Motor neuron (in vitro differentiated cells): Measurements from ENCODE around the gene CATSPERD. TPM values are rescaled to one million over a fixed set of nuclear protein-coding genes. Genes with fewer than 3 reads are reported as not detected.

ENCODE experiments used
- ATAC-seq, 8 experiments: fragments of 200-7000 bp; cut with Tn5 transposase; replicated peaks in 6 of 8; 2 replicates each; pipeline ENCODE4 v1.8.0; 2021; ENCODE audit warnings: mild to moderate bottlenecking in 8 of 8, moderate library complexity in 8 of 8
- H3K27ac ChIP-seq, 2 donors: fragments of 250-450 bp; sonication (Bioruptor Pico); 2 replicates each; pipeline ENCODE4 v1.9.0; 2021; ENCODE audit warnings: antibody characterized with exemption in 2 of 2, mild to moderate bottlenecking in 2 of 2, moderate library complexity in 1 of 2
- H3K4me1 ChIP-seq, 2 donors: fragments of 250-450 bp; sonication (Bioruptor Pico); replicated peaks in 1 of 2; 2 replicates each; pipeline ENCODE4 v1.6.1; 2021; ENCODE audit warnings: antibody characterized with exemption in 2 of 2, mild to moderate bottlenecking in 2 of 2, moderate library complexity in 1 of 2
- H3K4me3 ChIP-seq, 5 donors: fragments of 250-450 bp; sonication (Bioruptor Pico); 2 replicates each; pipeline ENCODE4 v1.9.0; 2021; ENCODE audit warnings: antibody characterized with exemption in 5 of 5, mild to moderate bottlenecking in 5 of 5, moderate library complexity in 4 of 5
- WGBS, 10 experiments: fragments of 450-650 bp; shearing (Covaris generic); methylation state at CpG; one replicate each; pipeline ENCODE4 v1.0.0; 2022; 5-methylcytosine and 5-hydroxymethylcytosine counted together
- in situ Hi-C, 9 experiments: fragments of 400-800 bp; cut with MboI; loops; one replicate each; pipeline ENCODE4 v1.15.0; 2021; ENCODE audit warnings: low sequenced_read_pairs in 9 of 9, low pct_unique_long_range_greater_than_20kb in 2 of 9; ENCODE audit not compliant: unreplicated experiment in 9 of 9
- total RNA-seq, 8 experiments: library from RNA; unstranded; fragments of 300-600 nt; gene quantifications; 2 replicates each; pipeline versions ENCODE4 v1.2.3 to v1.2.4, GENCODE V29; 2022

Gene CATSPERD
- total RNA-seq, 8 experiments from 2014 or later: 0.05 TPM; not detected in 7

DNA sequence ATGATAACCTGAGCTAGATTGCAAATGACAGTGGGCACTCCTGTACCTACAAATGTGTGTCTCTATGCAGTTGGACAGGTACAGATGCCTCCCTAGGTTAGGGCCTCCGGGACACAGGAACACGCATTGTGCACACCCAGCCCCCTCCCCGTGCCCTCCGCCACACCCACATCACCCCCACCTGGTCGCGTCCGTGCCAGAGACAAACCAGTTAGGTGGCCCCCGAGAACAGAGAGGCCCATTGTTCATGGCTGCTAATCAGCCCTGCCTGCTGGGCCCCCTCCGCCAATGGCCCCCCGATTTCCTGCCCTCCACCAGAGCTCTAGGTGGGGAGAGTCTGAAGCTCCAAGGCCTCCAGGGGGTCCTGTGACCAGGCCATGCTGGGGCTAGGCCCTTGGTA is 98.2 kb downstream of the CATSPERD start:
- in situ Hi-C loops: loop anchor here in 1 of 9 experiments (25.0 kb wide), 1 partner anchor 194 kb away; no protein-coding TSS in a partner anchor
- 67 to 80% methylated on average over 1 of the region's 10 CpGs; no CpG with 5 or more reads in 8 of the 10 experiments for WGBS, 10 experiments
- Histone ChIP-seq H3K4me3 (no peak overlapping the region), H3K27ac (no peak overlapping the region), H3K4me1 (no peaks in the 10 kb centered on the region)
- peak in 3 of 8 experiments; percentile 16 to 20 (median 16) for ATAC-seq

DNA sequence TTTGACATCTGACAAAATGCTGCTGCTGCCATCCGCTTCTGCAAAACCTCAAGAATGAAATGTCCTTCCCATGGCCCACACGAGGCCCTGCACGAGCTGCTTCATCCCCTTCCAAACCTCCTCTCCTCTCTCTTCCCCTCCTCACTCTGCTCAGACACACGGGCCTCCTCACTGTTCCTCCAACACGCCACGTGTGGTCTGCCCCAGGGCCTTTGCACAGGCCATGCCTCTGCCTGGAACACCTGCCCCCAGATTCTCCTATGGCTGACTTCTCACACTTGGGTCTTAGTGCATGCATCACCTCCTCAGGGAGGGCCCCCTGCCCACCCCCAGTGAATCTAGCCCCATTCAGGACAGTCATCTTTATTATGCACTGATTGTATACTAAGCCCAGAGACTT is 100.3 kb downstream of the CATSPERD start:
- Histone ChIP-seq H3K27ac (no peak overlapping the region), H3K4me3 (no peak overlapping the region), H3K4me1 (no peaks in the 10 kb centered on the region)
- WGBS, 10 experiments: 20 to 100% (median 68%) methylated on average over 1 to 5 of the region's 6 CpGs; no CpG with 5 or more reads in 2 of the 10 experiments
- in situ Hi-C loops: loop anchor here in 1 of 9 experiments (25.0 kb wide), 1 partner anchor 192 kb away; no protein-coding TSS in a partner anchor
- ATAC-seq: no peak

DNA sequence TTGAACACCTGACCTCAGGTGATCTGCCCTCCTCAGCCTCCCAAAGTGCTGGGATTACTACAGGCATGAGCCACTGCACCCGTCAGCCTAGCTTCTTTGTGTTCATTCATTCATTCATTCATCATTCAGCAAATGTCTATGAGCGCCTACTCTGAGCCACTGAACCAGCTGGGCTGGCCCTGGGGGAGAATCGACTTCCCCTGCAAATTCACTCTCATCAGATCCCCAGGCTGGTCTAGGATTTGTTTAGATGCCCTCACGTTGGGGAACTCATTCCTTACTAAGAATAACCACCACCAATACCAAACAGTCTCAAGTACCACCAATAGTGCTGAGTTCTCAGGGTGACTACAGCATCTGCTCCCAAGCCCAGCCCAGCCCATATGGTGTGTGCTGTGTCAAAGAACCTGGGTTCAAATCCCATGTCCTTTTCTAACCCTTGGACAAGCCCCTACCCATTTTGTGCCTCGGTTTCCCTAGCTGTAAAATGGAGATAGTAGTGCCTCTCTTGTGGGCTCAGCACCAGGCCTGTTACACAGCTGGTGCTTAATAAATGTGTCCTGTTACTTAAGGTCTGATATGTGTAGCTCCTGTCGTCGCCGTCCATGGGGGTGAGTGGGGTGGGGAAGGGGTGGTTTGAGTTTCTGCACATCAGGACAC is 101.2 kb downstream of the CATSPERD start:
- Histone ChIP-seq H3K4me1 (peaks cover 6% of the 10 kb centered on the region in 2 donors), H3K27ac (no peak overlapping the region), H3K4me3 (no peak overlapping the region)
- in situ Hi-C loops: loop anchor here in 1 of 9 experiments (25.0 kb wide), 1 partner anchor 191 kb away; no protein-coding TSS in a partner anchor
- peak in 1 of 8 experiments; percentile 19 for ATAC-seq
- WGBS, 10 experiments: 20 to 90% (median 56%) methylated on average over 1 to 7 of the region's 8 CpGs; no CpG with 5 or more reads in 3 of the 10 experiments

DNA sequence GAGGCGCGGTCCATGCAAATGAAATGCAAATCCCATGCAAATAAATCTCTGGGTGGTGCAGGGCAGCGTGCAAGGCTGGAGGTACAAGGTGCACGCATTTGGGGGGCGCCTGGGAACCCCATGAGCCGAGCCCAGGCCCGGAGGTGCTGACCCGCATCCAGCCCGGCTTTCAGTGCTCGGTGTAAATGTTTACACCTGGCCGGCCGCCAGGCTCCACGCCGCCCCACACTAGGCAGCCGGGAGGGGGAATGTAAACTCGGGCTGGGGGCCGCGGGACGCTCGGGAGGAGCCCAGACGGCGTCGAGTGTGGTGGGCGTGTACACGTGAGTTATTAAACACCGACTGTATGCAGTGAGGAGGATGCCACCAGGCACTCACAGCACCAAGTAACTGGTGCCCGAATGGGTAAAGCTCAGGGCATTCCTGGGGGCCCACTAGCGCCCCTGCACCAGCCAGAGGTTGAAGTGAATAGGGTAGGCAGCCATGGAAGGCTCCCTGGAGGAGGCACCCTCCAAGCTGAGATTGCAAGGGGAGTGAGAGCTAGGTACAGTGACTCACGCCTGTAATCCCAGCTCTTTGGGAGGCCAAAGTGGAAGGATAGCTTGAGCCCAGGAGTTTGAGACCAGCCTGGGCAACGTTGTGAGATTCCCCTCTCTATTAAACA is 101.9 kb downstream of the CATSPERD start:
- H3K4me1 ChIP-seq: peaks cover 12 to 13% of the 10 kb centered on the region in 2 donors
- no peak overlapping the region for H3K4me3 ChIP-seq
- in situ Hi-C loops: loop anchor here in 1 of 9 experiments (25.0 kb wide), 1 partner anchor 190 kb away; no protein-coding TSS in a partner anchor
- H3K27ac ChIP-seq: no peak overlapping the region
- WGBS, 10 experiments: 30 to 80% (median 57%) methylated on average over 1 to 5 of the region's 30 CpGs; no CpG with 5 or more reads in 5 of the 10 experiments
- peak in 3 of 8 experiments; percentile 33 to 68 (median 48) for ATAC-seq

DNA sequence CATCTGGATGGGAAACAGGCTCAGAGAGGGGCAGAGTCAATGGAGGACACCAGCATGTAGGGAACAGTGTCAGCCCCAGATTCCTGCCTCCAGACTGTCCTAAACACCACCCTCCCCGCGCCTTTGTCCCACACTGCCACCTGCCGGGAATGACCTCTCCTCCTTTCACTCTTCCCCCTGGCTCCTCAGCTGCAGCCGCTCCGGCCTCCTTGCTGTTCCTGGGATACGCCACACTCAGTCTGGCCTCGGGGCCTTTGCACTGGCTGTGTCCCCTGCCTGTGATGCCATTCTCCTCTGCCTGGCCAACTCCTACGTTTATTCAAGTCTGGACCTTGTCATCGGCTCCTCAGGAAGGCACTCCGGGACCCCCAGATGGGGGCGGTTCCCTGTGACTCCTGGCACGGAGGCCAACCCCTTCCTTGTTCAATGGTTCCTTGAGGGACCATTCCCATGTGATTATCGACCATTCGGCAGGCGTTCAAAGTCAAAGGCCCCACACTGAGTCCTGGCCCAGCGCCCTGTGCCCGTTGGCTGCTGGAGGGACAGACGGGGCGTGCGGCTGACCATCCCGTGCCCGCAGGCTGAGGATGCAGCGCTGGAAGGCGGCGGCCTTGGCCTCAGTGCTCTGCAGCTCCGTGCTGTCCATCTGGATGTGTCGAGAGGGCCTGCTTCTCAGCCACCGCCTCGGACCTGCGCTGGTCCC is 103.3 kb downstream of the CATSPERD start:
- peak in 1 of 8 experiments; percentile 30 for ATAC-seq
- WGBS, 10 experiments: 30 to 95% (median 57%) methylated on average over 1 to 7 of the region's 30 CpGs; no CpG with 5 or more reads in 6 of the 10 experiments
- in situ Hi-C loops: loop anchor here in 1 of 9 experiments (25.0 kb wide), 1 partner anchor 189 kb away; no protein-coding TSS in a partner anchor
- H3K4me1 ChIP-seq: peaks cover 13 to 14% of the 10 kb centered on the region in 2 donors
- H3K27ac ChIP-seq: no peak overlapping the region
- H3K4me3 ChIP-seq: no peak overlapping the region

DNA sequence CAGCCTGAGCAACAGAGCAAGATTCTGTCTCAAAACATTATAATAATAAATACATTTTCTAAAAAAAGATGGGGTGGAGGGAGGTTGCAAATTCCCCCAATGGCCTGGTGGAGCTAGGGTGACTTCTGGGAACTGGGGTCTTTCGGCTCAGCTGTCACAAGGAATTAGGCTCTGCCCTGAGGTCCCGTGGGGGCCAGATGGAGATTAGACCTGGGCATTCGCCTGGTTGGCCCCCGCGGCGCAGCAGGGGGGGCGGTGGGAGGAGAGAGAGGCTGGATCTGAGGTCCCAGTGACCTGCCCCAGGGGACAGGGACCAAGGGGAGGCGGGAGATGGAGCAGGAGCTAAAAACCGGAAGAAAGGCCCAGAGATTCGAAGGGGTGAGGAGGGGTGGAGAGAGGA is 104.3 kb downstream of the CATSPERD start:
- no peak overlapping the region for H3K4me3 ChIP-seq
- H3K27ac ChIP-seq: no peak overlapping the region
- 65 to 83% methylated on average over 1 to 4 of the region's 10 CpGs; no CpG with 5 or more reads in 8 of the 10 experiments for whole genome bisulfite sequencing, 10 experiments
- peaks cover 18 to 20% of the 10 kb centered on the region in 2 donors for H3K4me1 ChIP-seq
- in situ Hi-C loops: loop anchor here in 1 of 9 experiments (25.0 kb wide), 1 partner anchor 188 kb away; no protein-coding TSS in a partner anchor
- ATAC-seq: no peak

DNA sequence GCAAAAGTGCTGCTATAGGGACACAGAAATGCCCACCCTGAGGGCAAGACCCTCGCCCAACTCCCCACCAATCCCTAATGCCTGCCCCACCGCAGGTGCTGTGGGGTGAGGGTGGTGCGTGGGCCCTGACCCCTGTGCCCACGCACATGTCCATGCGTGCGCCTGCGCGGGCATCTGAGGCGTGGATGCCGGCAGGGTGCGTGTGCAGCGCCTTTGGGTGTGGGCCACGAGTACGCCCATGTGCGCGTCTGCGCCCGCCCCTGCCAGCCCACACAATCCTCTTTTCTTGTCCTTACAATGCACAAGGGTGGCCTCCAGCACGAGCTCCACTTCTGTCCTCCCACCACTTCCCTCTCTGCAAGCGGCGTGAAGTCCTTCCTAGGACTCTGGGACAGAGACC is 104.7 kb downstream of the CATSPERD start:
- ATAC-seq: no peak
- H3K4me3 ChIP-seq: no peak overlapping the region
- in situ Hi-C loops: no loop called here
- WGBS, 10 experiments: 100% methylated on average over 2 of the region's 21 CpGs; no CpG with 5 or more reads in 9 of the 10 experiments
- peaks cover 22 to 23% of the 10 kb centered on the region in 2 donors for H3K4me1 ChIP-seq
- no peak overlapping the region for H3K27ac ChIP-seq

DNA sequence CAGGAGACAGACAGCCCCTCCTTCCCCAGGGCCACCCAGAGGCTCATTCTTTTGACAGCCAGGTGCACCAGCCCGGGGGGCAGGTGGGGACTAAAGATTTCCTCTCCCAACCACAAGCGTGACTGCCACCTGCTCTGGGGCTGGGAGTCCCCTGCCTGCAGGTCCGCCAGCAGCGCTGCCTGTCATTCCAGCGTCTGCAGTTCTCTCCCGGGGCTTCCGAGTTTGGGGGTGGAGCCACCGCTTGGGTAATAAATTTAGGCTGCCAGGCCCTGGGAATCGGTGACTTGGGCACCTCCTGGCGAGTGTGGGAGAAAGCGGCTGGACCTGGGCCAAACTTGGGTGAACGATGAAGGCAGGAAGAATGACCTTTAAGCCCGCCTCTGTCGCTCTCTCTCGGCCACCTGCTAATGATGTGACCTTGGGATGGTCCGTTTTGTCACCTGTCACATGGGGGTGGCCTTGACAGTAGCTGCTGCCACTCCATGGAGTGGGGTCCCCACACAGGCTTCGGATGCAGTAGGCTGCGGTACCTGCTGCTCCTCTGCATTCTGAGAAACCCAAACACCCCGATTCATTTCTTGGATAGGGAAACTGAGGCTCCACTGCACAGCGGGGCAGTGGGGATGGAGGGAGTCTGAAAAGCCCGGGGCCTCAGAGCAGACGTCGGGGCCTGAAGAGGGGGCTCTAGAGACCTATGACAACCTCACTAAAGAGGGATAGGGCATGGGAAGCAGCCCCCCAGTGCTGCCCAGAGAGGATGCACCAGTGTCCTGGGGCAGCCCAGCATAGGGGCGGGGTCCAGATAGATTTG is 106.3 kb downstream of the CATSPERD start:
- H3K4me3 ChIP-seq: peak overlapping the region in 1 of 5 donors; percentile 71
- peak overlapping the region; percentile 95 to 96 for H3K27ac ChIP-seq
- H3K4me1 ChIP-seq: peaks cover 23% of the 10 kb centered on the region in 2 donors
- WGBS, 10 experiments: 7 to 33% (median 10%) methylated on average over 4 to 9 of the region's 24 CpGs; no CpG with 5 or more reads in 7 of the 10 experiments
- in situ Hi-C loops: no loop called here
- ATAC-seq: peak in 6 of 8 experiments; percentile 7 to 32 (median 17)

DNA sequence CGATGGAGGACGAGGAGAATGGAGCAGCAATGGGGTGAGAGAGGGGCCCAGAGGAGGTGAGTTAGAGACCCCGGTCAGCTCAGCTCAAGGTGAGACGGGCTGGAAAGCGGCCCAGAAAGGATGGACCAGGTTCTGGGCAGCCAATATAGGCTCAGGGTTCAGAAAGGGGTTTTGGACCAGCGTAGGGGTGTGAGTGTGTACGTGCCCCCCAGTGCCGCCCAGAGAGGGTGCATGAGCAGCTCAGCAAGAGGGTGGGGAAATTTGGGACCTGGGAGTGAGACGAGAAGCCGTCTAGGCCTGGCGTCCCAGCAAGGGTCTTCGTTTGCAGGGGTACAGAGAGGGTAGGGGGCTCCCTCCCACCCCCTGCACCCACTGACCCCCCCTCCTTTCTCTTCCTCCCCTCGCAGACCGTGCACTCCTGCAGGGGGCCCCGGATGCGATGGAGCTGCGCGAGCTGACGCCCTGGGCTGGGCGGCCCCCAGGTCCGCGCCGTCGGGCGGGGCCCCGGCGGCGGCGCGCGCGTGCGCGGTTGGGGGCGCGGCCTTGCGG is 107.0 kb downstream of the CATSPERD start:
- Histone ChIP-seq H3K4me3 (peak overlapping the region; percentile 41 to 71 (median 53)), H3K27ac (peak overlapping the region; percentile 95 to 96), H3K4me1 (peaks cover 23% of the 10 kb centered on the region in 2 donors)
- in situ Hi-C loops: no loop called here
- no peak for ATAC-seq
- 100% methylated on average over 2 of the region's 37 CpGs; no CpG with 5 or more reads in 9 of the 10 experiments for WGBS, 10 experiments

DNA sequence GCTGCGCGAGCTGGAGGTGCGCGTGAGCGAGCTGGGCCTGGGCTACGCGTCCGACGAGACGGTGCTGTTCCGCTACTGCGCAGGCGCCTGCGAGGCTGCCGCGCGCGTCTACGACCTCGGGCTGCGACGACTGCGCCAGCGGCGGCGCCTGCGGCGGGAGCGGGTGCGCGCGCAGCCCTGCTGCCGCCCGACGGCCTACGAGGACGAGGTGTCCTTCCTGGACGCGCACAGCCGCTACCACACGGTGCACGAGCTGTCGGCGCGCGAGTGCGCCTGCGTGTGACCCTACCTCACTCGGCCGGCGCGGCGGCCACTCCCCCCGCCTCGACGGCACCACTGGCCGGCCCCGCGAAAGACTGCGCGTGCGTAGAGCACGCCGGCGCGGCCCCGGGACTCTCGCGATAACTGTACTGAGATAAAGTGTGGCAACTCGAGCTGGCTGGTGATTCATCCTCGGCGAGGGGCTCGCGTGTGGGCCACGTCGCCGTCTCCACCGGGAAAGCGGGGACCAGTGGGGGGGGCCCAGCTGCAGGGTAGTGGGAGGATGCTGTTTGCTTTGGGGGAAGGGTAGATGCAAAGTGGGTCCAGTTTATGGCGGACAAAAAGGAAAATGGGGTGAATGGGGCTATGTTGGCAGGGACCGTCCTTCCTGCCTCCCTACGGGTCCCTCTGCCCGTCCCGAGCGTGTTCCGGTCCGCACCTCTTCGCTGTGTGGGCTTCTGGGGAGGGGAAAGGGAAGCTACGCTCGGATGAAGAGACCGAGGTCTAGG is 107.6 kb downstream of the CATSPERD start:
- in situ Hi-C loops: no loop called here
- WGBS, 10 experiments: 0 to 12% (median 0%) methylated on average over 3 to 7 of the region's 91 CpGs; no CpG with 5 or more reads in 6 of the 10 experiments
- peak; percentile 70 to 85 (median 78) for ATAC-seq
- Histone ChIP-seq H3K27ac (peak overlapping the region; percentile 95 to 96), H3K4me3 (peak overlapping the region; percentile 41 to 71 (median 53)), H3K4me1 (peaks cover 23% of the 10 kb centered on the region in 2 donors)
